HCT116 (cell line): ENCODE data around the gene SUGCT. TPM values are rescaled to one million over a fixed set of nuclear protein-coding genes. Genes with fewer than 3 reads are reported as not detected.

Experiments
- ATAC-seq: fragments of 200-7000 bp; cut with Tn5 transposase; 2 replicates; pipeline ENCODE4 v1.9.1; 2020; ENCODE audit warnings: mild to moderate bottlenecking, moderate library complexity
- BruUV-seq: library from RNA; stranded (reverse); fragments of 400-500 nt; replicated peaks from 2 replicates; lab custom pipeline; 2021; lab: Mats Ljungman, UMichigan
- CTCF ChIA-PET: fragments of 300-600 bp; sonication (Branson Sonifier 250); formaldehyde crosslinking; loops from one replicate; lab custom pipeline; 2021; ENCODE audit warnings: antibody characterized with exemption; lab: Charles Lee
- POLR2A ChIA-PET: fragments of 300-600, 350-600 bp; sonication (Branson Sonifier 250); formaldehyde crosslinking; loops from one replicate; lab custom pipeline; 2021; ENCODE audit warnings: antibody characterized with exemption; lab: Charles Lee
- RAD21 ChIA-PET, 2 experiments: fragments of 300-600 bp; sonication (Branson Sonifier 250); formaldehyde crosslinking; loops; one replicate each; lab custom pipeline; 2023; ENCODE audit warnings: low total read pairs in 2 of 2; ENCODE audit not compliant: uncharacterized antibody in 2 of 2, unreplicated experiment in 2 of 2, low non-redundant PET in 1 of 2; lab: Charles Lee
- DNase-seq: peaks from one replicate; pipeline ENCODE4 v3.0.0-alpha.2; 2010; ENCODE audit warnings: low read depth, low spot score
- H2AFZ ChIP-seq: fragments of 200-600 bp; shearing (Covaris generic), sonication (generic); 2 replicates; pipeline ENCODE4 v1.6.1; 2017; ENCODE audit warnings: low read depth, mixed run types, mixed read lengths, antibody characterized with exemption, low read length; ENCODE audit not compliant: poor library complexity, severe bottlenecking
- H3K27ac ChIP-seq: 2 replicates; pipeline ENCODE4 v1.5.1; 2012; ENCODE audit warnings: low read depth, low read length
- H3K27me3 ChIP-seq: fragments of 200-600 bp; sonication (generic); 2 replicates; pipeline ENCODE4 v1.6.1; 2016; ENCODE audit warnings: mixed run types, low read length, mixed read lengths; ENCODE audit not compliant: insufficient read depth
- H3K36me3 ChIP-seq, 2 experiments: fragments of 200-500 bp in 1 of 2; fragments of 200-600 bp in 1 of 2; sonication (Bioruptor generic) in 1 of 2; sonication (generic) in 1 of 2; 2 replicates each; pipeline versions ENCODE4 v1.5.1 to v1.6.1; 2014 to 2016; ENCODE audit warnings: low read length in 2 of 2, inconsistent platforms in 1 of 2, mixed read lengths in 1 of 2, mixed run types in 1 of 2; ENCODE audit not compliant: insufficient read depth in 2 of 2, control insufficient read depth in 1 of 2
- H3K4me1 ChIP-seq, 2 experiments: fragments of 200-600 bp in 1 of 2; sonication (generic) in 1 of 2; 2 replicates each; pipeline versions ENCODE4 v1.5.1 to v1.6.1; 2012 to 2017; ENCODE audit warnings: low read length in 2 of 2, inconsistent platforms in 1 of 2, mild to moderate bottlenecking in 1 of 2, mixed read lengths in 1 of 2, mixed run types in 1 of 2, moderate library complexity in 1 of 2; ENCODE audit not compliant: insufficient read depth in 2 of 2, control insufficient read depth in 1 of 2
- H3K4me2 ChIP-seq: fragments of 200-600 bp; sonication (generic); 2 replicates; pipeline ENCODE4 v1.6.1; 2017; ENCODE audit warnings: mixed run types, low read length, mixed read lengths
- H3K4me3 ChIP-seq, 2 experiments: fragments of 200-600 bp in 1 of 2; sonication (generic) in 1 of 2; replicated peaks in 1 of 2; 2 replicates each; pipeline ENCODE4 v1.5.1; 2011 to 2016; ENCODE audit warnings: low read length in 2 of 2, control low read depth in 1 of 2, low read depth in 1 of 2, mild to moderate bottlenecking in 1 of 2, mixed read lengths in 1 of 2, mixed run types in 1 of 2
- H3K79me2 ChIP-seq: fragments of 200-600 bp; sonication (generic); 2 replicates; pipeline ENCODE4 v1.6.1; 2017; ENCODE audit warnings: mild to moderate bottlenecking, mixed run types, low read length, moderate library complexity, mixed read lengths; ENCODE audit not compliant: insufficient read depth
- H3K9ac ChIP-seq: fragments of 200-600 bp; sonication (generic); 2 replicates; pipeline ENCODE4 v1.6.1; 2016; ENCODE audit warnings: low read length, mixed read lengths
- H3K9me2 ChIP-seq: fragments of 200-600 bp; sonication (generic), shearing (Covaris generic); 2 replicates; pipeline ENCODE4 v1.6.1; 2017; ENCODE audit warnings: mixed run types, mild to moderate bottlenecking, moderate library complexity; ENCODE audit not compliant: insufficient read depth
- H3K9me3 ChIP-seq, 2 experiments: fragments of 200-500 bp in 1 of 2; fragments of 200-600 bp in 1 of 2; sonication (Bioruptor generic) in 1 of 2; sonication (generic) in 1 of 2; 2 replicates each; pipeline ENCODE4 v1.6.1; 2014 to 2017; ENCODE audit warnings: low read length in 2 of 2, mixed read lengths in 2 of 2, inconsistent platforms in 1 of 2, low read depth in 1 of 2, mild to moderate bottlenecking in 1 of 2, mixed run types in 1 of 2, moderate library complexity in 1 of 2; ENCODE audit not compliant: control insufficient read depth in 1 of 2, insufficient read depth in 1 of 2
- H4K20me1 ChIP-seq: fragments of 200-600 bp; sonication (generic), shearing (Covaris generic); 2 replicates; pipeline ENCODE4 v1.6.1; 2017; ENCODE audit warnings: mixed run types, mild to moderate bottlenecking, moderate library complexity; ENCODE audit not compliant: insufficient read depth
- CBX3 ChIP-seq: IDR thresholded peaks from 2 replicates; pipeline ENCODE4 v1.6.1; 2012; ENCODE audit warnings: low read depth
- CEBPB ChIP-seq: IDR thresholded peaks from 2 replicates; pipeline ENCODE4 v1.6.1; 2012; ENCODE audit warnings: low read depth
- EZH2phosphoT487 ChIP-seq: fragments of 200-600 bp; IDR thresholded peaks from 2 replicates; pipeline ENCODE4 v1.6.1; 2018; ENCODE audit warnings: antibody characterized with exemption, borderline replicate concordance
- FOSL1 ChIP-seq: IDR thresholded peaks from 2 replicates; pipeline ENCODE4 v1.6.1; 2012; ENCODE audit warnings: low read depth
- JUND ChIP-seq: IDR thresholded peaks from 2 replicates; pipeline ENCODE4 v1.6.1; 2012
- POLR2AphosphoS5 ChIP-seq: IDR thresholded peaks from 2 replicates; pipeline ENCODE4 v1.6.1; 2011; ENCODE audit warnings: mild to moderate bottlenecking, low read depth, low read length, moderate library complexity
- YY1 ChIP-seq: IDR thresholded peaks from 2 replicates; pipeline ENCODE4 v1.6.1; 2011; ENCODE audit warnings: low read length, low read depth, moderate library complexity, mild to moderate bottlenecking; ENCODE audit not compliant: insufficient replicate concordance; ENCODE audit errors: extremely low read depth
- ZFX ChIP-seq: fragments of 450-650 bp; IDR thresholded peaks from 2 replicates; pipeline ENCODE4 v1.6.1; 2017
- ZNF274 ChIP-seq: fragments of 200-500 bp; sonication (Bioruptor generic); IDR thresholded peaks from 2 replicates; pipeline ENCODE4 v1.6.1; 2014; ENCODE audit warnings: mild to moderate bottlenecking, low read depth, low read length, inconsistent platforms
- intact Hi-C: fragments of 100-400 bp; cut with micrococcal nuclease; formaldehyde crosslinking; loops from 2 replicates; pipeline ENCODE4 v1.10.0; 2022
- total RNA-seq: library from RNA; stranded (reverse); gene quantifications from one replicate; pipeline ENCODE4 v1.2.1, GENCODE V29; 2021; ENCODE audit not compliant: unreplicated experiment
- TF ChIP-seq, protein P1 (sequence below): IDR thresholded peaks from 2 replicates; pipeline ENCODE4 v1.6.1; 2012; ENCODE audit warnings: low read depth
- TF ChIP-seq, protein P2 (sequence below): IDR thresholded peaks from 2 replicates; pipeline ENCODE4 v1.6.1; 2012

The SUGCT gene
- total RNA-seq, 1 experiment from 2014 or later, result 4.4 TPM

DNA sequence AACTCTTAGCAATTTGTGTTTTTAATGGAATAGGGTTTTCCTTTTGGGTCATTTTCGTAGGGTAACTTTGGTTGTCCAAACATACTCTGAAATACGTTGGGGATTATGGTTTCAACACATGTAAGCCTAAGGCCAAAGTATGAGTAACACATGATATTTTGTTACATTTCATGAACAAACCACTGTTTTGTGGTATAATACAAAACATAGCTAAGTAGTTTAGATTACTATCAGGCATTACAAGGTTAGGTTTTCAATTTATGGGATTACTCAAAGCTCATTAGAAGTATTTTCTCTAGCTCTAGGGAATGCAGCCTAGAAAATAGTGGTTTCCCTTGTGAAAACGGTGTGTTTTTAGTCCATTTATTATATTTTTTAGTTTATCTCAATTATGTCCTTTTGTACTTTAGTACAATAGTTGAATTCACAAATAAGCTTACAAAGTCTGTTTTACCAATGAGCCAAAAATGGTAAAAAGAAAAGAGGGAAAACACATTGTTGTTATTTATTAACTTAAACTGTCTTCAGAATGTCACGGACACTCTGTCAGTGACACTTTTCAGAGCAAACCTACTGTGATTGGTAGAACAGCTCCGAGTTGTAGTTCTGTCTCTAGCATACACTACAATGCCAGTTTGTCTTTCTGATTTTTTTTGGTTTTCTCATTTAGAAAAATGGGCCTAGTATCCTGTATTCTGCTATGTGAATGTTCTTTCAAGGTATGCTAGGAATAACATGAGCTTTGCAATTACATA lies 473.7 kb downstream of the SUGCT start:
- no peak for ATAC-seq
- RAD21 ChIA-PET, result no interaction called here
- POLR2A ChIA-PET, result no interaction called here
- Histone ChIP-seq H3K27me3 (no peaks in the 10 kb centered on the region), H3K4me2 (no peak overlapping the region), H2AFZ (no peak overlapping the region), H3K79me2 (no peaks in the 10 kb centered on the region), H3K9ac (no peak overlapping the region), H3K4me3 (no peak overlapping the region), H3K36me3 (no peaks in the 10 kb centered on the region), H3K4me1 (no peaks in the 10 kb centered on the region), H4K20me1 (no peaks in the 10 kb centered on the region), H3K27ac (no peak overlapping the region), H3K9me3 (no peaks in the 10 kb centered on the region), H3K9me2 (no peaks in the 10 kb centered on the region)
- intact Hi-C loops, result no loop called here
- no peak for TF ChIP-seq YY1
- TF ChIP-seq, protein P1, sequence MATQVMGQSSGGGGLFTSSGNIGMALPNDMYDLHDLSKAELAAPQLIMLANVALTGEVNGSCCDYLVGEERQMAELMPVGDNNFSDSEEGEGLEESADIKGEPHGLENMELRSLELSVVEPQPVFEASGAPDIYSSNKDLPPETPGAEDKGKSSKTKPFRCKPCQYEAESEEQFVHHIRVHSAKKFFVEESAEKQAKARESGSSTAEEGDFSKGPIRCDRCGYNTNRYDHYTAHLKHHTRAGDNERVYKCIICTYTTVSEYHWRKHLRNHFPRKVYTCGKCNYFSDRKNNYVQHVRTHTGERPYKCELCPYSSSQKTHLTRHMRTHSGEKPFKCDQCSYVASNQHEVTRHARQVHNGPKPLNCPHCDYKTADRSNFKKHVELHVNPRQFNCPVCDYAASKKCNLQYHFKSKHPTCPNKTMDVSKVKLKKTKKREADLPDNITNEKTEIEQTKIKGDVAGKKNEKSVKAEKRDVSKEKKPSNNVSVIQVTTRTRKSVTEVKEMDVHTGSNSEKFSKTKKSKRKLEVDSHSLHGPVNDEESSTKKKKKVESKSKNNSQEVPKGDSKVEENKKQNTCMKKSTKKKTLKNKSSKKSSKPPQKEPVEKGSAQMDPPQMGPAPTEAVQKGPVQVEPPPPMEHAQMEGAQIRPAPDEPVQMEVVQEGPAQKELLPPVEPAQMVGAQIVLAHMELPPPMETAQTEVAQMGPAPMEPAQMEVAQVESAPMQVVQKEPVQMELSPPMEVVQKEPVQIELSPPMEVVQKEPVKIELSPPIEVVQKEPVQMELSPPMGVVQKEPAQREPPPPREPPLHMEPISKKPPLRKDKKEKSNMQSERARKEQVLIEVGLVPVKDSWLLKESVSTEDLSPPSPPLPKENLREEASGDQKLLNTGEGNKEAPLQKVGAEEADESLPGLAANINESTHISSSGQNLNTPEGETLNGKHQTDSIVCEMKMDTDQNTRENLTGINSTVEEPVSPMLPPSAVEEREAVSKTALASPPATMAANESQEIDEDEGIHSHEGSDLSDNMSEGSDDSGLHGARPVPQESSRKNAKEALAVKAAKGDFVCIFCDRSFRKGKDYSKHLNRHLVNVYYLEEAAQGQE, result no peak
- no peak for TF ChIP-seq CEBPB
- no peak for TF ChIP-seq POLR2AphosphoS5
- TF ChIP-seq ZFX, result no peak
- TF ChIP-seq, protein P2, sequence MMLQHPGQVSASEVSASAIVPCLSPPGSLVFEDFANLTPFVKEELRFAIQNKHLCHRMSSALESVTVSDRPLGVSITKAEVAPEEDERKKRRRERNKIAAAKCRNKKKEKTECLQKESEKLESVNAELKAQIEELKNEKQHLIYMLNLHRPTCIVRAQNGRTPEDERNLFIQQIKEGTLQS, result no peak
- no peak for TF ChIP-seq CBX3
- no peak for TF ChIP-seq JUND
- no peak for TF ChIP-seq EZH2phosphoT487
- TF ChIP-seq FOSL1, result no peak
- TF ChIP-seq ZNF274, result no peak
- no TSS peak for BruUV-seq
- CTCF ChIA-PET, result interaction anchor here (2.2 kb wide), 1 partner anchor 376 kb away, joined by 6 read pairs; no protein-coding TSS in a partner anchor
- no peak for DNase-seq
